ENCODE data around the gene PRSS36. TPM values are rescaled to one million over a fixed set of nuclear protein-coding genes. Genes with fewer than 3 reads are reported as not detected.

The PRSS36 gene
- total and polyA plus RNA-seq, 8 donors = 0.87 to 26.3 (median 2.7) TPM; not detected in 2

GRCh38 chr16:31133046-31133501 is 16.8 kb downstream of the PRSS36 start:
- Histone ChIP-seq H3K27ac (peak overlapping the region; percentile 88 to 97 (median 91)), H3K4me3 (peak overlapping the region in 3 of 4 donors; percentile 41 to 62 (median 62)), H3K4me1 (peaks cover 50 to 77% (median 60%) of the 10 kb centered on the region in 4 donors), H3K36me3 (peaks cover 24 to 56% (median 51%) of the 10 kb centered on the region in 4 donors), H3K9me3 (no peaks in the 10 kb centered on the region), H3K27me3 (peaks cover 0 to 7% (median 0%) of the 10 kb centered on the region in 3 donors)
- 43 to 64% (median 50%) methylated on average over 2 to 6 of the region's 6 CpGs for WGBS, 5 donors
- TF ChIP-seq EP300 (IDR thresholded peaks at IDR 0.05) (no peak), POLR2AphosphoS5 (IDR thresholded peaks at IDR 0.05) (no peak), CTCF (IDR thresholded peaks at IDR 0.05) (no peak), POLR2A (IDR thresholded peaks at IDR 0.05) (no peak)
- DNase-seq = no peak
- intact Hi-C loops (cut with DNase I; ENCODE audit: low total_unique reads) = no loop called here

- WGBS, 5 donors = 35 to 73% (median 59%) methylated on average over 19 to 20 of the region's 20 CpGs
- no peak for TF ChIP-seq POLR2A (IDR thresholded peaks at IDR 0.05)
- Histone ChIP-seq H3K4me1 (peaks cover 55 to 79% (median 64%) of the 10 kb centered on the region in 4 donors), H3K4me3 (peak overlapping the region in 2 of 4 donors; percentile 2 to 62), H3K36me3 (peaks cover 29 to 62% (median 58%) of the 10 kb centered on the region in 4 donors), H3K27ac (peak overlapping the region; percentile 88 to 97 (median 91)), H3K9me3 (no peaks in the 10 kb centered on the region), H3K27me3 (peaks cover 0 to 7% (median 0%) of the 10 kb centered on the region in 3 donors)
- no peak for DNase-seq
- intact Hi-C loops (cut with DNase I; ENCODE audit: low total_unique reads) = no loop called here
Observed at GRCh38 chr16:31132303-31132979, 17.4 kb downstream of the PRSS36 start.

GRCh38 chr16:31131841-31132271 is 18.0 kb downstream of the PRSS36 start:
- WGBS, 5 donors = 33 to 56% (median 40%) methylated on average over 2 to 5 of the region's 5 CpGs
- no peaks in the 10 kb centered on the region for H3K9me3 ChIP-seq
- DNase-seq = peak in 1 of 2 donors; percentile 66
- peak overlapping the region; percentile 88 to 97 (median 91) for H3K27ac ChIP-seq
- H3K4me3 ChIP-seq = peak overlapping the region in 2 of 4 donors; percentile 2 to 62
- H3K4me1 ChIP-seq = peaks cover 60 to 85% (median 69%) of the 10 kb centered on the region in 4 donors
- peaks cover 35 to 68% (median 64%) of the 10 kb centered on the region in 4 donors for H3K36me3 ChIP-seq
- H3K27me3 ChIP-seq = peaks cover 0 to 7% (median 0%) of the 10 kb centered on the region in 3 donors
- intact Hi-C loops (cut with DNase I; ENCODE audit: low total_unique reads) = no loop called here
- peak in 1 of 3 donors; percentile 54 for TF ChIP-seq POLR2AphosphoS5 (IDR thresholded peaks at IDR 0.05)
- TF ChIP-seq CTCF (IDR thresholded peaks at IDR 0.05) = no peak

GRCh38 chr16:31131416-31131815 is 18.4 kb downstream of the PRSS36 start:
- H3K4me1 ChIP-seq = peaks cover 63 to 86% (median 72%) of the 10 kb centered on the region in 4 donors
- peak overlapping the region in 2 of 4 donors; percentile 2 to 62 for H3K4me3 ChIP-seq
- TF ChIP-seq POLR2AphosphoS5 (IDR thresholded peaks at IDR 0.05) = no peak
- TF ChIP-seq EP300 (IDR thresholded peaks at IDR 0.05) = no peak
- no peak for TF ChIP-seq POLR2A (IDR thresholded peaks at IDR 0.05)
- no peak for TF ChIP-seq CTCF (IDR thresholded peaks at IDR 0.05)
- no peak for DNase-seq
- peak overlapping the region; percentile 88 to 97 (median 91) for H3K27ac ChIP-seq
- intact Hi-C loops (cut with DNase I; ENCODE audit: low total_unique reads) = no loop called here
- WGBS, 5 donors = 42 to 61% (median 52%) methylated on average over 10 to 11 of the region's 11 CpGs
- H3K9me3 ChIP-seq = no peaks in the 10 kb centered on the region
- peaks cover 36 to 73% (median 68%) of the 10 kb centered on the region in 4 donors for H3K36me3 ChIP-seq
- H3K27me3 ChIP-seq = peaks cover 0 to 7% (median 0%) of the 10 kb centered on the region in 3 donors
